ENCODE results near the gene ZNF620.
"Not testable (repeated sequence)": the region's sequence is repeated elsewhere in the genome, so short reads cannot be mapped to it uniquely, and the experiment has no call there.

ZNF620 gene

DNA sequence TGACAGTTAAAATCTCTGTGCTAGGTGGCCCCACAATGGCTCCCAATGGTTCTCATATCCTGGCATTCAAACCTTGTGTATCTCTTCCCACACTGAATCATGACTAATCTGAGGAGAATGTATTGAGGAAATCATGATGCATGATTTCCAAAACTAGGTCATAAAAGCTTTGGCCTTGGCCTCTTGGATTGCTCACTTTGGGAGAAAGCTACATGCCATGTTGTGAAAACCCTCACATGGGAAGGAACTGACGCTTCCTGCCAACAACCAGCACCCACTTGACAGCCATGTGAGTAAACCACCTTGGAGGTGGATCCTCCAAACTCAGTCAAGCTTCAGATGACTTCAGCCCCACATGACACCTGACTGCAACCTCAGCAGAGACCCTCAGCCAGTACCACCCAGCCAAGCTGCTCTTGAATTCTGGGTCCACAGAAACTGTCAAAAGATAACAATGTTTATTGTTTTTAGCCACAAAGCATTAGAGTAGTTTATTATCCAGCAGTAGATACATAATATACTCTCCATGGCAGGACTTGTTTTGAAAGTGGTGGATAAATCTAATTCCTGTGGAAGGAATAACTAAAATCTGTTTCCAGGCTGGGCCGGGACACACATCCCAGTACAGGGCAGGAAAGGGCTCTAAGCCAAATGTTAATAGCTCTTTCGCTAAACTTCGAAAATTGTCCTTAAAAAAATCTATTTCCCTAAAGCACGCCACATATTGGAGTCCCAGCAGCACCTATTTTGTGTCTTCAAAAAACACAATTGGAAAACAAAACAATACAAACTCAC, 1.0 kb upstream of the ZNF620 start:
- DNase-seq: no peak

DNA sequence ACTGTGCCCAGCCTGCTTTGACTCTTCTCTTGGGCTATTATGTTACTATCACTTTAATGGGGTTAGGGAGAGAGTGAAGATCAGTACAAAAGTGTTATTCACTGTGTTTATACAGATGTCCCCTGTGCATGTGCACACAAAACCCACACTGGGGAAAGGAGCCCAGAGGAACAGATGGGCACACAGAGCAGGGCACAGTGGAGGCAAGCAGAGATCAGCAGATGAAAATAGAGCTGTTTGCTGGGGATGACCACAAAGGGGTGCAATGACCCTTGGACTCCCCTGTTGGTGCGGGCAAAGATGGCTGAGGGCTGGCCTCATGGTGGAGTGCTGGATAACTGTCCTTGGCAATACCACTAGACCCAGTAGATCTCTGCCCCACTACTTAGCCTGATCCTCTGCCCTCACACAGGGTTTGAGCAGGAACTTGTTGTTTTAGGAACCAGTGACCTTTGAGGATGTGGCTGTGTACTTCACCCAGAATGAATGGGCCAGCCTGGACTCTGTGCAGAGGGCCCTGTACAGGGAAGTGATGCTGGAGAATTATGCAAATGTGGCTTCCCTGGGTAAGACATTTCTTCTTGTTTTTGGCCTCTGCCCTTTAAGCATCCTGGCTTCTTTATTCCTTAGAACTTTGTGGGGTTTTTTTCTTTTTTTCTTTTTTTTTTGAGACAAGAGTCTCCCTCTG, 5.3 kb downstream of the ZNF620 start:
- no peak for DNase-seq

DNA sequence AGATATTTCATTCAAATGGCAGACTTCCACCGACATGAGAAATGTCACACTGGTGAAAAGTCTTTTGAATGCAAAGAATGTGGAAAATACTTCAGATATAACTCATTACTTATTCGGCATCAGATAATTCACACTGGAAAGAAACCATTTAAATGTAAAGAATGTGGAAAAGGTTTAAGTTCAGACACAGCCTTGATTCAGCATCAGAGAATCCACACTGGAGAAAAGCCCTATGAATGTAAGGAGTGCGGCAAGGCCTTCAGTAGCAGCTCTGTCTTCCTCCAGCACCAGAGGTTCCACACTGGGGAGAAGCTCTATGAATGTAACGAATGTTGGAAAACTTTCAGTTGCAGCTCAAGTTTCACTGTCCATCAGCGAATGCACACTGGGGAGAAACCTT, 10.4 kb downstream of the ZNF620 start:
- no peak for DNase-seq

DNA sequence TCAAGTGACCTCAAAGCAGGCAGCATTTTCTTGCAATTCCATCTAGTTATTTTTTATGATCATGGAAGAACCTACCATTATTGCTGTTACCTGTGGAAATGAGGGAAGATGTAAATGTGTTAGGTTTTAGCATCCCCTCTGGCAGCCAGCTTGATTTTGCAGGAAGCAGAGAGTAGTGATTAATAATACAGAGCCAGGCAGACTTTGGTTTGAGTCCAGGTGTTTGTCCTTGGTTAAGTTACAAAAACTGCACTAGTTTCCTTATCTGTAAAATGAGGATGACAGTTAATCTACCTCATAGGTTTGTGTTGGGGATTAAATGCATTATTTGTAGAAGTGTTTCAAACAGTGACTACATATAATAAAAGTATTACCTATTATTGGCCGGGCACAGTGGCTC, 12.2 kb downstream of the ZNF620 start:
- no peak for DNase-seq

DNA sequence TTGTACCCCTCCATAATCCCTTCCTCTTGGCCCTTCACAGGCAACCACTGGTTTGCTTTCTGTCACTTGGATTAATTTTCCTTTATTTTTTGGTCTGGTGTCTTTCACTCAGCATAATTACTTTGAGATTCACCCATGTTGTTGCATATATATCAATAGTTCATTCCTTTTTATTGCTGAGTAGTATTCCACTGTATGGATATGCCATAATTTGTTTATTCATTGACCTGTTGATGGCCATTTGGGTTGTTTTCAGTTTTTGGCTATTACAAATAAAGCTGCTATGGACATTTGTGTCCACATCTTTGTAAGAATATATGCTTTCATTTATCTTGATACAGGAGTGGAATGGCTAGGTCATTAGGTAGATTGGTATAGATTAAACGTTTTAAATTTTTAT, 13.0 kb downstream of the ZNF620 start:
- DNase-seq: no peak

DNA sequence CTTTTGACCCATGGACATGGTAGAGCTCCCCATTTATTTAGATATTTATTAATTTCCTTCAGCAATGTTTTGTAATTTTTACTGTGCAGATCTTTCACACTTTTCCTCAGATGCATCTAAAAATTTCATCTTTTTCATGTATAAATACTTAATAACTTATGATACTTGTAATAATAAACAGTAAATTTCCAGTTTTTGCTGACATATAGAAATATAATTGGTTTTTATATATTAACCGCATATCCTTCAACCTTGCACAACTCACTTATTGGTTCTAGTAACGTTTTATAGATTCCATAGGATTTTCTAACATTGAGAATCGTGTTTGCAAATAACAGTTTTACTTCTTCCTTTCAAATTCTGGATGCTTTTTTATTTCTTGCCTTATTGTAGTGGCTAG, 15.4 kb downstream of the ZNF620 start:
- no peak for DNase-seq

DNA sequence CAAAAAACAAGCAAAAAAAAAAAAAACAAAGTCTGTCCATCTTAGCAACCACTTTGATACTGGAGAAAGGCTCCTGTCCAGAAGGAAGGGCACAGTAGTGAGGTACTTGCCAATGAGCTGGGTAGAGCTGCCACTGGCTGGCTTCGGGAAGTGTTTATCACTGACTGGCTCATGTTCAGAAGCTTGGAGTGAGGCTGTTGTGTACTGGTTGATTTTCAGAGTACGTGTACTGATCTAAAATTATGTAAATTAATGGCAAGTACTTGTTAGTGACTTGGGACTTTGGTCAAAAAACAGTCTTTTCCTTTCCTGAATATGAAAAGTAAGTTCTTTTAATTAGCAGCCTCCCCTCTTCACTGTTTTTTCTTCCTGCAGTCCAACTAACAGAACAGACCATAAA, 17.9 kb downstream of the ZNF620 start:
- DNase-seq: no peak

DNA sequence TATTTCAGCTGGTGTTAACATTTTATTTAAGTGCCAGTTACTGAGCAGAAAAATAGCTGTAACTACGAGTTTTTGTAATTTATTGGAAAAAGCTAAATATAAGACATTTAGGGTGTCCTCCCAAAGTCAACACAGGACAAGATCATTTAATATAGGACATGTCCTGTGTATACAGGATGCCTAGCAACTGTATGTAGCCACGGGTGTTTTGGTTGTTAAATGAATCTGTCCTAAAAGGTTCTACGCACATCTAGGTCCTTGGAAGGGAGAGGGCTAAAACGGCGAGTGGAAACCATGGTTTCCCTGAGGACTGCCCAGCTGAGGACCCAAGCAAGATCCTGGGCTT, 18.4 kb downstream of the ZNF620 start:
- DNase-seq: no peak

DNA sequence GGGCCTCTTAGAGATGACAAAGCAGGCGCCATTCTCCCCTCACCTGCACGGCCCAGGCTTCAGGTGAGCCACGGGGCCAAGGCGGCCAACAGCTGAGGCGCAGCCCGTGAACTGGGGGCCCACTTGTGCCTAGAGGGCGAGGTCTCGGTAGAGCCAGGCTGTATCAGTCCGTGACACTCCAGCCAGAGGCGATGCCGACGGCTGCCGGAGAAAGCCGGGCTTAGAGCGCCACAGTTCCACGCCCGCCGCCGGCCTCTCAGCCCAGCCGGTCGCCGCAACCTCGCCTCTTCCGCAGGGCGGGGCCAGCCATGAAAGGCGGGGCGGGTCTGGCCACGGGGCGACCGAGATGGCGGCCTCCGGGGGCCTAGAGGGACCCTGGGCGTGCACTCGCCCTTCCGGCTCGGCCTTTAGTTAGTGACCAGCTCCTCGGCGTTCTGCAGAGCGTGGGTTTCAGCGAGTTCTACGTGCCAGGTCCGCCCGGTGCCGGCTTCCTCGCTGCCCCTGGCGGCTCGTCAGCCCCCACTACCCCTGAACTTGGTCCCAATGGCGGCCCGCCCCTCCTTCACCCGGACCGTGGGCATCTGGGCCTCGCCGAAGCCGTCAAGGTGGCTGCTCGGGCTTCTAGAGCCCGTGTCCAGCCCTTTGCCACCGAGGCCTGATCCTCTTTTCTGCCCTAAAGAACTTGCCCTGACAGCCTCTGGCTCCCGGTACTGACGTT, 18.9 kb downstream of the ZNF620 start, which contains the start of gene ZNF621:
TSS of gene ZNF621 (plus strand) at position 393 of the 718 bp plus-strand sequence. CDS start 881 bp downstream, outside the sequence.
- peak; percentile 86 to 89 for DNase-seq

DNA sequence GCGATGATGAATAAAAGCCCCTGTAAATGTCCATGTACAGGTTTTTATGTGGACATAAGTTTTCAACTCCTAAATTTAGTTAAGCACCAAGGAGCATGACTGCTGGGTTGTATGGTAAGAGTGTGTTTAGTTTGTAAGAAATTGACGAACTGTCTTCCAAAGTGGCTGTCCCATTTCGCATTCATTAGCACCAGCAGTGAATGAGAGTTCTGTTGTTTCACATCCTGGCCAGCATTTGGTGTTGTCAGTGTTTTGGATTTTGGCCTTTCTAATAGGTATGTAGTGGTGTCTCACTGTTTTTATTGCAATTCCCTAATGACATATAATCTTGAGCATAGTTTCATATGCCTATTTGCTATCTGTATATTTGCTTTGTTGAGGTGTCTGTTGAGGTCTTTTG, 22.6 kb downstream of the ZNF620 start:
- DNase-seq: no peak

DNA sequence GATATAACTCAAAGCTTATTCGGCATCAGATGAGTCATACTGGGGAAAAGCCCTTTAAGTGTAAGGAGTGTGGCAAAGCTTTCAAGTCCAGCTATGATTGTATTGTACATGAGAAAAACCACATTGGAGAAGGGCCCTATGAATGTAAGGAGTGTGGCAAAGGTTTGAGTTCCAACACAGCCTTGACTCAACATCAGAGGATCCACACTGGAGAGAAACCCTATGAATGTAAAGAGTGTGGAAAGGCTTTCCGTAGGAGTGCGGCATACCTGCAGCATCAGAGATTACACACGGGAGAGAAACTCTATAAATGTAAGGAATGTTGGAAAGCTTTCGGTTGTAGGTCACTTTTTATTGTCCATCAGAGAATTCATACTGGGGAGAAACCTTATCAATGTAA, 26.4 kb downstream of the ZNF620 start:
- DNase-seq: no peak

DNA sequence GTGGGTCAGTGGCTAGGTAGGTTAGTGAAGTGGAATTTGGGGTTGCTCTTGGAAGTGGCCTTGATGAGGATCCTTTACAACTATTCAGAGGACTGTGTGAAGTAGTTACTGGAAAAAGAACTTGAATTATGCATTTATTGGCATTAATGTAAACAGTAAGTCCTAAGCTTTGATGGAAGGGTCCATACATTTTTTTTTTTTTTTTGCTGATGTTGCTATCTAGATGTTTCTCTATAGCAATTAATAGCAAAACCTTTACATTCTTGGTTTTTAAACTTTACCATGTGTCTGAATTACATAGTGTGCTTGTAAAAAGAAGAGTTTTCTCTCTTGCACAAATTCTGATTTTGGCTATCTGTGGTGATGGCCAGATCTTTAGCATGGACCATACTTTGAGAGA, 28.4 kb downstream of the ZNF620 start:
- DNase-seq: no peak

DNA sequence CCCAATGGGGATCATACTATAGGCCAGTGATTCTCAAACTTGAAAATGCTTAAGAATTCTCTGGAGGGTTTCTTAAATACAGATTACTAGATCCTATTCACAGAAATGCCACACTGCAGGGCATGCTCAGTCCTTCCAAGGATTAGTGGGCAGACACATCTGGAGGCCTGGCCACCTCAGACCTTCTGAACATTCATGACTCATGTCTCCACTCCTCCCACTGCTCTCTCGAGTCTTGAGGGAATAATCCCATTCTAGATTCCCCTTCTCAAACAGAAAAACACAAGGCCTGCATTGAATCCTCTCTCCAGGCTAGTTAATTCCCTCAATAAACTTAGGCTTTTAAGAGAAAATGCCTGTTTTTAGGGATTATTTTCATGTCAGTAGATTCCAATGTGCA, 41.0 kb downstream of the ZNF620 start:
- DNase-seq: no peak

DNA sequence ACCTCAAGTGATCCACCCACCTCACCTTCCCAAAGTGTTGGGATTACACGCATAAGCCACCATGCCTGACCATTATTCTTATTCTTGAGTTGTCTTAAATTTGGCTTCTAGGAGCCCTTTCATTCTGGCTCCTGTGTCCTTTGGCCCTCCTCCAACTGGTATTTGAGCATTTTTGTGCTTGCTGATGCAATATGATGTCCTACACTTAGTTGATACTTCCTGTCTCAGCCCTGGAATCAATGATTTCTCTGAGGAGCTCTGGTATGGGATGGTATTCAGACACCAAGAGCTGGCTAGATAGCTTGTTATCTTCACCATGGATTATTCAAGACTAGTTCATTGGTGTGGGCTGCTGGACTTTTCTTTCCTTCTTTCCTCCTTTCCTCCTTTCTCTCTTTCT, 44.3 kb downstream of the ZNF620 start:
- DNase-seq: no peak

DNA sequence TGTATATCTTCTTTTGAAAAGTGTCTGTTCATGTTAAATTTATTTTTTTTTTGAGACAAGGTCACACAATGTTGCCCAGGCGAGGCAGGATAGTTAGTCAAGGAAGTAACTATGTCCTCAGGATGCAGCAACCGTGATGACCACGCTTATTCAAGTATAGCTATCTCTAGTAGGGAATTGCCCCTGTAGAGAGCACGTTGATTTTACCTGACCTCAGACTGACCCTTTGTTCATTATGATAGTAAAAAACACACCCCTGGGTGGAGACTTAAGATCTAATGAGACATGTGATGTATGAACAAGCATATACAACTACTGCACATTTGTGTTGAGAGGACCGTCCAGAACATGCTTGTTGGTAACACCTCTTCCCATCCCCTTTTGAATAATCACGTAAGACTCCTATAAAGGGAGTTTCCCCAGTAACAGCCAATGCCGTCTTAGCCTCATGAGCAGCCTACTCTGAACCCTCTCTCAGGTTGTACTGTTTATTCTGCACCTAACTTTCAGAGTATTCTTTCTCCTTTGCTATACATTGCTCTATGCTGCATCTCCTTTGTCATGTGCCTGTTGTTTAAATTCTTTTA, 51.8 kb downstream of the ZNF620 start:
- no peak for DNase-seq

DNA sequence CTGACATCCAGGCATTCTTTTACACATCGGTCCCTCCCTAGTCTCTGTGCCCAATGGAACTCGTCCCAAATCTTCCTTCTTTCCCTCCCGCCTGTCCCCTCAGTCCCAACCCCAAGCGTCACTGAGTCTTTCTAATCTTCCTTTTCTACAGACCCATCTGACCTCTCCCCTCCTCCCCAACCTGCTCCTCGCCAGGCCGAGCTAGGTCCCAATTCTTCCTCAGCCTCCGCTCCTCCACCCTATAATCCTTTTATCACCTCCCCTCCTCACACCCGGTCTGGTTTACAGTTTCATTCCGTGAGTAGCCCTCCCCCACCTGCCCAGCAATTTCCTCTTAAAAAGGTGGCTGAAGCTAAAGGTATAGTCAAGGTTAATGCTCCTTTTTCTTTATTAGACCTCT, 56.6 kb downstream of the ZNF620 start:
- not testable (repeated sequence) for DNase-seq

DNA sequence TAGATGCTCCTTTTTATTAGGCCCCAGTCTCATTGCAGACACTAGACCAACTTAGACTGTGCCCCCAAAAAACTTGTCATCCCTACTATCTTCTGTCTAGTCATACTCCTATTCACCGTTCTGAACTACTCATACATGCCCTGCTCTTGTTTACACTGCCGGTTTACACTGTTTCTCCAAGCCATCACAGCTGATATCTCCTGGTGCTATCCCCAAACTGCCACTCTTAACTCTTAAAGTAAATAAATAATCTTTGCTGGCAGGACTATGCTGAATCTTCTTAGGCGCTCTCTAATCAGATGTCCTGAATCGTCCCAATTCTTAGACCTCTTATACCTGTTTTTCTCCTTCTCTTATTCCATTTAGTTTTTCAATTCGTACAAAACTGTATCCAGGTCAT, 59.8 kb downstream of the ZNF620 start:
- DNase-seq: not testable (repeated sequence)

DNA sequence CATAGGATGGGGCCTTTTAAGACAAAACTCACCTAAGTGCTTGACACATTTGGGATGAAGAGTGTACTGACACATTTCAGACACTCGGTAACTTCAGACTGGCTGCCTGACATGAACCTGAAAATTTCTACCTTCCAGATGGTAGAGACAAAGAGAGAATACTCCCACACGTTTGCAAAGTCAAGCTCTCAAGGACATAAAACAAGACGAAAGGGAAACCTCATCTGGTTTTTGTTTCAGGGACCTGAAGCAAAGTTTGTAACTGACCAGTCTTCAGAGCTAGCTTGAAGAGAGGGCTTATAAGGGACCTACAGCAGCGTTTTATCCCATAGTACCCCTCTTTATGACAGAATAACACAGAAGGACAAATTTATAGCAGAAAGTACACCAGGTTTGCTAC, 60.9 kb downstream of the ZNF620 start:
- no peak for DNase-seq

Data from stimulated activated CD4-positive, alpha-beta T cell treated with anti-CD3 and anti-CD28 coated beads, Interleukin-2, amount 100 ng/mL, for 24 hours (primary cell).